SK-MEL-5 (cell line): Measurements from ENCODE around the gene LANCL1. TPM values are rescaled to one million over a fixed set of nuclear protein-coding genes. Genes with fewer than 3 reads are reported as not detected.
"Not testable (repeated sequence)": the region's sequence is repeated elsewhere in the genome, so short reads cannot be mapped to it uniquely, and the experiment has no call there.

ENCODE experiments used
- DNase-seq: peaks from one replicate; pipeline ENCODE4 v3.0.0-alpha.2; 2016; ENCODE audit warnings: low read depth, low spot score
- in situ Hi-C: cut with HindIII; loops from 2 replicates; pipeline ENCODE4 v1.10.0; 2016; ENCODE audit warnings: low sequenced_read_pairs, high pct_unique_total_duplicates, low pct_unique_long_range_greater_than_20kb
- total RNA-seq: library from RNA; depleted of rRNA; stranded (reverse); fragments of >200 nt; shearing (Covaris generic); gene quantifications from 2 replicates; pipeline ENCODE4 v1.2.3, GENCODE V29; 2014

LANCL1 gene
- total RNA-seq, 1 experiment from 2014 or later: 32.7 TPM

DNA sequence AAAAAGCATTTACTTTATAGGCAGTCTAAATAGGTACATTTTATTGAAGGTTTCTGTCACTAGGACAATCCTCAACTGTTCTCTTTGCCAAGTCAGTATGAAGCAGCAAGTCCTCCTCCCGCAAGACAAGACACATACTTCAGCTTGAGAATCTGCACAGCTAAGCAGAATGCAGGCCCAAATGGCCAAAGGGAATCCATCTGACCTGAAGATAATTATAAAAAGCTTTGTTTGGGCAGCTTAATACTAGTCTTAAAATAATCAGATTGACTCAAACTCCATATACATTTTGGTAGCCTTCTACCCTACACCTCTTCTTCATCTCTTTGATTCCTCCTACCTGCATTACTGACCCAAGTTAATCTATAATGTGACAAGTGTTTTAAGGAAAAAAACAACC is 1.8 kb downstream of the LANCL1 start:
- peak; percentile 20 for DNase-seq
- in situ Hi-C loops: no loop called here

- no peak for DNase-seq
- in situ Hi-C loops: no loop called here
These were observed 15.2 kb downstream of the LANCL1 start for GRCh38 chr2:210461401-210461800.

DNA sequence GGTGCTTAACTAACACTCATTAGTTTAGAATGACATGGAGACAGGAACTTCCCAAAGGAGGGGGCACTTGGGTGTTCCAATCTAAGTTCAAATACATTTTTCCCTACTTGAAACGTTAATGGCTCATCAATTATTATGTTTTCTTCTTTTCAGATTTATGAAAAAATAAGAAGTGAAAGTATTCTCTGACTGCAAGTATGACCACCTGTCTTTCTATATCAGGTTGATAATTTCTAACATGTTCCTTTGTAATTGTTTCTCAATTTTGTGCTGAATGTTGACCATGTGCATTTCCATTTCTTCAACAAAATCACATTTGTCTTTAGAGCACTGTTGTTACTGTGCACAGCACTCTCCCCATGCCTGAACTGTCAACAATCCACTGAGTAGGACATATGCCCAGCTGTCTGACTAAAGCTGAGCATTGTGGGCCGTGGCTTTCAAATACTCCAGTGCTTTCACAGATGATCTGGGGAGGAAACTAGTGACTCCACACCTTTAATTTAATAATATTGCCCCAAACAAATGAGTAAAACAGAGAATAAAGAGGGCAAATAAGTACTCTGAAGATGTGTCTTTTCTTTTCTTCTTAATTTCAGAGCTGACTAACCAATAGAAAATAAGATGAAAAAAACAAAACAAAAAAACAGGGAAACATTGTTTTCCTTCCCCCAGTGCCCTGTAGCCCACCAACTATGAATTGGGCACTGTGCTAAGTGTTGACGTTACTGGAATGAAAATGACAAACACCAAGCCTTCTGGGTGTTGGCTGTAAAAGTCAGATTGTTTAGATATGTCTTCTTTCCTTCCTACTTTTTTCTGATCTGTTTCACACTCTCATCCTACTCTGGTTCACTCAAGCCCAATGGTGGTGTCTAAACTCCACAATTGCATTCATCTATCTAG is 16.0 kb downstream of the LANCL1 start:
- in situ Hi-C loops: no loop called here
- DNase-seq: no peak

GRCh38 chr2:210459880-210460279 is 16.7 kb downstream of the LANCL1 start:
- in situ Hi-C loops: no loop called here
- DNase-seq: no peak

GRCh38 chr2:210459407-210459806 is 17.2 kb downstream of the LANCL1 start:
- no peak for DNase-seq
- in situ Hi-C loops: no loop called here

DNA sequence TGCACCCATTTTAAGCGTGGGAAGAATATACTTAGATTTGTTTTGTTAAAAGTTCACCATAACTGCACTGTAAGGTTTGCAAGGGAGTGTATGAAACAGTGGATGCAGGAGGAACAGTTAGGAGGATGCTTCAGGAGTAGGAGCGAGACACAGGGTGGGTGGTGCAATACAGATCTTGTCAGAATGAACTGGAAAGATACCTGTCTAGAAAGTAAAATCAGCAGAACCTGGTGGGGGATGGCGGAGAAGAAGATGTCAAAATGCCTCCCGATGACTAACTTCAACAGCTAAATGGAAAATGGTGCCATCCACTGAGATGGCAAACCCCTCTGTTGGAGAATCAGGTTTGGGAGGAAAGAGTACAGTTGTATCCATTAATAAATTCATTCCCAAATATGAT is 18.2 kb downstream of the LANCL1 start:
- no peak for DNase-seq
- in situ Hi-C loops: no loop called here

DNA sequence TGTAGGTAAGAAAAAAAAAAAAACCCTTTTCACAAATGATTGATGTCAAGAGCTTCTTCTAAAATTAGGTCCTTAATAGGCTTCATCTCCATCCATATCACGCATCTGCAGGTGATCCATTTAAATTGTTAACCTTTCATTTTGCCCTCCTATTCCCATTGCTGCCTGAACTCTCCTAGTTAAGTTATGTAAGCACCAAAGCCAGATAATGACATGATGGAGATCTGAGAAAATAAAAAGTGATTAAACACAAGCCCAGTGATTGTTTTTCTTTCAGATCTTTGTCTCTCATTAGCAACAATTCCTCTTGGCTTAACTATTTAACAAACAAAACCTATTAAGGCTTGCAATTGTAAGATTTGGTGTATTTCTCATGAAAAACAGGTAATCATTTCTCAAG is 20.0 kb downstream of the LANCL1 start:
- in situ Hi-C loops: no loop called here
- DNase-seq: no peak

DNA sequence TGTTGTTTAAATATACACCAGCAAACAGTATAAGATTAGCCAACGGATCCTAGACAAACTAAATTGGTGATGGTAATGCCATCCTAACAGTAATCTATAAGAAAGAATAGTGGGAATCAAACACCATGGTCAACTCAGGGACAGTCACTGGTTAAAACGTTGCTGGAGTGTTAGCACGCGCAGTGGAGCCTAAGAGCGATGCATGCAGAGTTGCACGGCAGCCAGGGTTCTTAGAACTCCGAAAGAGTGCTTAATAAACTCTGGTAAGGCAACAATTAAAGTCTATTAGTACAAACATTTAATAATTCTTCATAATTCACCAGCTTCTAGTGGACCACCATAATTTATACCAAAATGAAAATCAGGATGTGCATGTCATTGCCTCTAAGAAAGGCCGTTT is 22.2 kb downstream of the LANCL1 start:
- in situ Hi-C loops: no loop called here
- DNase-seq: no peak

DNA sequence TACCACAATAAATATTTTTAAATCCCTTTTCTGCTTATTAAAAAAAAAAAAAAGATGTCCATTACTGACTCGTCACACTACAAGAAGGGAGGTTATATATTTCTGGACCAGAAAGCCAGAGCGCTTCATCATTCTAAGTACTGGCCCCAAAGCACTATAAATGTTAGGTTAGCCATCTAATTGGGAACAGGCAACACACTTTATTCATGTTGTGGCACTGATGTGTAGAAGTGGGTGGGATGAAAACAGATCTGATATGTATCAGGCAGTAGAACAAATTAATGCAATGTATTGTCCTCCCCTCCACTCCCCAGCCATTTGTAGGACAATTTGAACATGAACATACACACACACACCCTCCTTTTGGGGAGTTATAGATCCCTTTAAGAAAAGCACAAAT is 24.4 kb downstream of the LANCL1 start:
- in situ Hi-C loops: no loop called here
- DNase-seq: no peak

GRCh38 chr2:210450942-210451341 is 25.6 kb downstream of the LANCL1 start:
- in situ Hi-C loops, DNase-seq: not testable (repeated sequence)

GRCh38 chr2:210445732-210446131 is 30.8 kb downstream of the LANCL1 start:
- in situ Hi-C loops: no loop called here
- DNase-seq: no peak

GRCh38 chr2:210445116-210445707 is 31.3 kb downstream of the LANCL1 start:
- in situ Hi-C loops: no loop called here
- peak; percentile 50 for DNase-seq

DNA sequence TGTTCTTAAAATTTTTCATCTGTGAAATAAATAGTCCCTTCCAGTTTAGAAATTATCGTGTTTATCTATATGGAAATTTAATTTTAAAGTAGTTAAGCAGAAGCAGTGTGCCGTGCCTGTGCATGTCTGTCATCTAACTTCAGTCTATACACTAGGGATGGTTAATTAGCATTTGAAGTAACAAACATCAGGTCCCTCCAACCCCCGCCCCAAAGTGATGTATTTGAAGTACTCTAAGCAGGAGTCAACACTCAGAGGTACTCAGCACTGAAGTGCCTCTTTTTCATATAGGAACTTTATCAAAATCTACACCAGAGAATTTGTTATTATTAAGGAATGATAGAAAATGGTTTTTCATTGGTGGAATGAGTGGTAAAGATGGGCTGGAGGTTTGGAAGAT is 33.0 kb downstream of the LANCL1 start:
- in situ Hi-C loops: no loop called here
- no peak for DNase-seq

- in situ Hi-C loops: no loop called here
- no peak for DNase-seq
These were observed 33.7 kb downstream of the LANCL1 start for GRCh38 chr2:210442878-210443277.

- DNase-seq: no peak
- in situ Hi-C loops: no loop called here
These were observed 34.1 kb downstream of the LANCL1 start for GRCh38 chr2:210442457-210442856.

DNA sequence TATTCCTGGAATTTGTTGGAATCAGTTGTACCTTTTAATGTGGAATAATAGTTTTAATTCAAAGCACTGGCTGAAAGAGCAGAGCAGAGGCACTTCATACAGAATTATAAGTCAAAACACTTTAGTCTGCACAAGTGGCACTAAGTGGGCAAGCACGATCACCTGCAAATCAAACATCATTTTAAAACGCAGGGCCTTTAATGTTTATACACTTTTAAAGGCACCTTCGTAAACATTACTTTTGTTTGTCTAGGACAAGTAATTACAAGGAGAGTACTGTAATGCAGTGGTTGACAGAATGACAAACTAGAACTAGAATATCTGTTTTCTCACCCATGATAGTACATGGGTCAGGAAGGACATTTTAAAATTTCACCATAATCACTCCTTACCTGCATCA is 36.4 kb downstream of the LANCL1 start:
- no peak for DNase-seq
- in situ Hi-C loops: no loop called here

DNA sequence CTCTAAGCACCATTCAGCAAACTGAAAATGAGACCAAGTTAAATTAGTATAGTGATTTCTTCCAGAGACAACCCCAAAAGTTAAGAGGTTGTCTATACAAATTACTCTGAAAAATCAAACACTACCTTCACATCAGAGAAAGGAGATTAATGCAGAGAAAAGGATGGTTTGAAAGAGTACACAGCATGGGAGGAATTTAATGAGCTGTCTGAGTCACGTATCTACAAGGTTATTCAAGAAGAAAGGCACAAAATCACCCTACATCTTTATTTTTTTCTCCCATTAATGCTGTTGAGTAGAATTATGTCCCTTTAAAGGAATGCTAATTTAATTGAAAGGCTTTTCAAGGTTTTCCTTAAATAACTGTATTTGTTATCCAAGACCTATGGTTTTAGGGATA is 41.1 kb downstream of the LANCL1 start:
- in situ Hi-C loops: no loop called here
- DNase-seq: no peak

DNA sequence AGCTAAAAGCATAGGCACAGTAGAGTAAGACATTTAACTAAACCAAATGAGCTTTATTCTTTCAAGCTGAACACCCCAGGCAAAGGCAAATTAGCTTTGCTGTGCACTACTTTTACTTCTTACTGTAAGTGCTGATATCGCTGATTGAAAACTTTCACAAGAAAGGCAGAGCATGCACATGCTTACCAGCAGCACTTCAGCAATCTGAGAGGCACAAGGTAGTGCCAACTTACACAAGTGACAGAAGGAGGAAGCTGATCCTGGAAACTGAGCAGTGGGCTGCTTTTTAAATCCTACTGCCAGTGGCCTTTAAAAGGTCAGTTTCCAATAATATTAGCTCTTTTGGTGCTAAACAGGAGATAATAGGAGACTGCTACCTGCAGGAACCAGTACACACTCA is 43.9 kb downstream of the LANCL1 start:
- DNase-seq: no peak
- in situ Hi-C loops: no loop called here
